Rectal smooth muscle tissue (tissue), 1 donor: Measurements from ENCODE around the gene PTPA.
"Not testable (repeated sequence)": the region's sequence is repeated elsewhere in the genome, so short reads cannot be mapped to it uniquely, and the experiment has no call there.

ENCODE experiments used
- H3K27ac ChIP-seq: one replicate; pipeline ENCODE4 v1.7.0; 2013; ENCODE audit warnings: low read depth, low read length, inconsistent platforms
- H3K27me3 ChIP-seq: one replicate; pipeline ENCODE4 v1.7.0; 2013; ENCODE audit warnings: low read length; ENCODE audit not compliant: control insufficient read depth, insufficient read depth
- H3K36me3 ChIP-seq: one replicate; pipeline ENCODE4 v1.7.0; 2013; ENCODE audit warnings: low read length; ENCODE audit not compliant: control insufficient read depth, insufficient read depth
- H3K4me1 ChIP-seq: one replicate; pipeline ENCODE4 v1.7.0; 2013; ENCODE audit warnings: low read length; ENCODE audit not compliant: control insufficient read depth, insufficient read depth
- H3K4me3 ChIP-seq: one replicate; pipeline ENCODE4 v1.7.0; 2013; ENCODE audit warnings: low read length
- H3K9ac ChIP-seq: one replicate; pipeline ENCODE4 v1.7.0; 2013; ENCODE audit warnings: low read length

Gene PTPA

GRCh38 chr9:129122133-129122532, 10.9 kb downstream of the PTPA start:
- Histone ChIP-seq H3K36me3 (peaks cover 19% of the 10 kb centered on the region), H3K27ac (no peak overlapping the region), H3K9ac (no peak overlapping the region), H3K4me1 (no peaks in the 10 kb centered on the region), H3K4me3 (no peak overlapping the region), H3K27me3 (no peaks in the 10 kb centered on the region)

DNA sequence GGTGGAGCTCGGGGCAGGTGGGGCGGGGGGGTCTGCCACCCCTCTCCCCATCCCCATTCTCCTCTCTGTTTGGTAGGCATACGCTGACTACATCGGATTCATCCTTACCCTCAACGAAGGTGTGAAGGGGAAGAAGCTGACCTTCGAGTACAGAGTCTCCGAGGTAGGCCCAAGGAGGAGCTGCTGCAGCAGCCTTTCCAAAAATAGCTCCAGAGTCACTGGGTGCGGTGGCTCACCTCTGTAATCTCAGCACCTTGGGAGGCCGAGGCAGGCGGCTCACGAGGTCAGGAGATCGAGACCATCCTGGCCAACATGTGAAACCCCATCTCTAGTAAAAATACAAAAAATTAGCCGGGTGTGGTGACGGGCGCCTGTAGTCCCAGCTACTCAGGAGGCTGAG, 11.8 kb downstream of the PTPA start:
- H3K4me3 ChIP-seq, H3K27ac ChIP-seq, H3K9ac ChIP-seq, H3K27me3 ChIP-seq, H3K4me1 ChIP-seq: not testable (repeated sequence)
- peaks cover 24% of the 10 kb centered on the region for H3K36me3 ChIP-seq

GRCh38 chr9:129124506-129125069, 13.4 kb downstream of the PTPA start:
- H3K4me3 ChIP-seq: no peak overlapping the region
- H3K27me3 ChIP-seq: no peaks in the 10 kb centered on the region
- no peak overlapping the region for H3K27ac ChIP-seq
- no peaks in the 10 kb centered on the region for H3K4me1 ChIP-seq
- peaks cover 25% of the 10 kb centered on the region for H3K36me3 ChIP-seq
- H3K9ac ChIP-seq: no peak overlapping the region

GRCh38 chr9:129125478-129125877, 14.3 kb downstream of the PTPA start:
- no peaks in the 10 kb centered on the region for H3K4me1 ChIP-seq
- H3K27ac ChIP-seq: no peak overlapping the region
- H3K9ac ChIP-seq: no peak overlapping the region

GRCh38 chr9:129126749-129127618, 15.8 kb downstream of the PTPA start:
- Histone ChIP-seq H3K4me3 (no peak overlapping the region), H3K4me1 (no peaks in the 10 kb centered on the region), H3K27ac (no peak overlapping the region), H3K36me3 (peaks cover 27% of the 10 kb centered on the region), H3K27me3 (no peaks in the 10 kb centered on the region), H3K9ac (no peak overlapping the region)

More at GRCh38 chr9:129125478-129125877, 14.3 kb downstream of the PTPA start:
- H3K36me3 ChIP-seq: peaks cover 25% of the 10 kb centered on the region
- no peaks in the 10 kb centered on the region for H3K27me3 ChIP-seq
- no peak overlapping the region for H3K4me3 ChIP-seq

- H3K4me1 ChIP-seq: no peaks in the 10 kb centered on the region
- H3K9ac ChIP-seq: no peak overlapping the region
- no peak overlapping the region for H3K27ac ChIP-seq
- H3K4me3 ChIP-seq: no peak overlapping the region
- no peaks in the 10 kb centered on the region for H3K27me3 ChIP-seq
- H3K36me3 ChIP-seq: peaks cover 20% of the 10 kb centered on the region
These were observed 17.5 kb downstream of the PTPA start for GRCh38 chr9:129128689-129129088.

- not testable (repeated sequence) for H3K9ac ChIP-seq, H3K27me3 ChIP-seq, H3K4me3 ChIP-seq, H3K27ac ChIP-seq, H3K4me1 ChIP-seq
- peaks cover 18% of the 10 kb centered on the region for H3K36me3 ChIP-seq
These were observed 19.1 kb downstream of the PTPA start for GRCh38 chr9:129130271-129130670.

- H3K27me3 ChIP-seq: no peaks in the 10 kb centered on the region
- no peak overlapping the region for H3K9ac ChIP-seq
- no peak overlapping the region for H3K27ac ChIP-seq
- no peaks in the 10 kb centered on the region for H3K4me1 ChIP-seq
- H3K36me3 ChIP-seq: peaks cover 18% of the 10 kb centered on the region
- no peak overlapping the region for H3K4me3 ChIP-seq
These were observed 19.6 kb downstream of the PTPA start for GRCh38 chr9:129130791-129131190.

- H3K9ac ChIP-seq: peak overlapping the region; percentile 6
- no peak overlapping the region for H3K27ac ChIP-seq
- no peak overlapping the region for H3K4me3 ChIP-seq
- no peaks in the 10 kb centered on the region for H3K4me1 ChIP-seq
- H3K36me3 ChIP-seq: peaks cover 22% of the 10 kb centered on the region
- no peaks in the 10 kb centered on the region for H3K27me3 ChIP-seq
These were observed 20.3 kb downstream of the PTPA start for GRCh38 chr9:129131300-129132145.

- Histone ChIP-seq H3K4me1 (peaks cover 2% of the 10 kb centered on the region), H3K36me3 (peaks cover 17% of the 10 kb centered on the region), H3K9ac (no peak overlapping the region), H3K4me3 (no peak overlapping the region), H3K27me3 (no peaks in the 10 kb centered on the region), H3K27ac (no peak overlapping the region)
These were observed 21.9 kb downstream of the PTPA start for GRCh38 chr9:129133082-129133481.

GRCh38 chr9:129135476-129135875, 24.3 kb downstream of the PTPA start:
- Histone ChIP-seq H3K9ac (no peak overlapping the region), H3K36me3 (peaks cover 15% of the 10 kb centered on the region), H3K4me1 (peaks cover 21% of the 10 kb centered on the region), H3K27ac (no peak overlapping the region), H3K4me3 (no peak overlapping the region), H3K27me3 (no peaks in the 10 kb centered on the region)

DNA sequence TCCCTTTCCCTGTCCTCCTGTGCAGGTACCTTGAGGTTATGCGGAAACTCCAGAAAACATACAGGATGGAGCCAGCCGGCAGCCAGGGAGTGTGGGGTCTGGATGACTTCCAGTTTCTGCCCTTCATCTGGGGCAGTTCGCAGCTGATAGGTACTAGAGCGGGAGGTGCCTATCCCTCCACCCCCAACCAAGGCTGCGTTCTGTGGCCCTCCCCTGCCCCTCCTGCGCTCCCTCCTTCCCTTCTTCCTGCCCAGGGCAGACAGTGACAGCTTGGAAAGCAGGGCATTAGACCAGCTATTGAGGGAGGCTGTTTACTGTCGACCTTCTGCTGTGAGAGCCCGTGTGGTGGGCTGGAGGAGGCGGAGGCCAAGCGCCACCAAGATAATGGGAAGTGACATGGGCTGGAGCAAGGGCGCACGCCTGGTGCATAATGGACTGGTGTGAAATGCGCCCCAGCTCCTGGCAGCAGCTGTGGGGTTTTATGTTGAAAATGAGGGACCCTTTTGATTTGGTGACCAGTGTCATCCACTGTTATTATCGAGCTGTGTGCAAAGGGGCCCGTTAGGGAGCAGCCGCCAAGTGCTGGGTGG, 25.3 kb downstream of the PTPA start:
- Histone ChIP-seq H3K9ac (no peak overlapping the region), H3K36me3 (peaks cover 8% of the 10 kb centered on the region), H3K4me3 (no peak overlapping the region), H3K27ac (no peak overlapping the region), H3K27me3 (no peaks in the 10 kb centered on the region), H3K4me1 (peaks cover 30% of the 10 kb centered on the region)
